Activated CD8-positive, alpha-beta memory T cell treated with anti-CD3 and anti-CD28 coated beads for 36 hours (primary cell): ENCODE data around the gene PZP. TPM values are rescaled to one million over a fixed set of nuclear protein-coding genes. Genes with fewer than 3 reads are reported as not detected.
"Not testable (repeated sequence)": the region's sequence is repeated elsewhere in the genome, so short reads cannot be mapped to it uniquely, and the experiment has no call there.

ENCODE experiments used
- CTCF ChIA-PET: fragments of 350-600 bp; sonication (Branson Sonifier 250); formaldehyde crosslinking; loops from one replicate; lab custom pipeline; 2021; ENCODE audit warnings: antibody characterized with exemption; lab: Charles Lee
- POLR2A ChIA-PET: fragments of 350-600 bp; sonication (Branson Sonifier 250); formaldehyde crosslinking; loops from one replicate; lab custom pipeline; 2021; ENCODE audit warnings: antibody characterized with exemption; lab: Charles Lee
- total RNA-seq, 2 experiments: library from RNA; stranded (reverse); gene quantifications; one replicate each; pipeline ENCODE4 v1.2.3, GENCODE V29; 2021

Gene PZP
- total RNA-seq, 2 experiments from 2014 or later = not detected

DNA sequence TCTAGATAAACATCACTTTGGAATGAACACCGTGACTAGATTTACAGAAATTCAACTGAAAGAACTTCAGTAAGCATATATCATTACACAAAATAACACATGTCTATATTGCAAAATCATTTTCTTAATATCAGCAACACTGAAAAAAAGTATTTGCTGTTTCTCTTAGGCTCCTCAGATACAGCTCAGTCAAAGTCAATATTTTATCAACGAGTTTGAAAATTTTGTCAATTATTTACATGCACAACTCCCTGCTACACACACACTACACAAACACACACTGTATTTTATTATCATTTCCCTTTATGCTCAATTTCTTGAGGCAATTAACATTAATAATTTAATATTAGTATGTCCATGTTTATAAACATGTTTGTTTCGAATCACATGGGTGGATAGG lies 3.8 kb downstream of the PZP start:
- CTCF ChIA-PET = no interaction called here
- POLR2A ChIA-PET = no interaction called here

DNA sequence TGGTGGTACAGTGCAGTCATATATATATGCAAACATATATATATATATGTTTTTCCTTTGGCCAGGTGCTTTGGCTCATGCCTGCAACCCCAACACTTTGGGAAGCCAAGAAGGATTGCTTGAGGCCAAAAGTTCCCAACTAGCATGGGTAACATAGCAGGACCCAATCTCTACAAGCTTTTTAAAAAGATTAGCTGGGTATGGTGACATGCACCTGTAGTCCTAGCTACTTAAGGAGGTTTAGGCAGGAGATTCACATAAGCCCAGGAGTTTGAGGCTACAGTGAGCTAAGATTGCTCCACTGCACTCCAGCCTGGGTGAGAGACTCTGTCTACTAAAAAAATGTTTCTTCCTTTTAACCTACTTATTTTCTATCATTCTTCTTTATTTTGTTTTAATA lies 10.2 kb downstream of the PZP start:
- POLR2A ChIA-PET = no interaction called here

DNA sequence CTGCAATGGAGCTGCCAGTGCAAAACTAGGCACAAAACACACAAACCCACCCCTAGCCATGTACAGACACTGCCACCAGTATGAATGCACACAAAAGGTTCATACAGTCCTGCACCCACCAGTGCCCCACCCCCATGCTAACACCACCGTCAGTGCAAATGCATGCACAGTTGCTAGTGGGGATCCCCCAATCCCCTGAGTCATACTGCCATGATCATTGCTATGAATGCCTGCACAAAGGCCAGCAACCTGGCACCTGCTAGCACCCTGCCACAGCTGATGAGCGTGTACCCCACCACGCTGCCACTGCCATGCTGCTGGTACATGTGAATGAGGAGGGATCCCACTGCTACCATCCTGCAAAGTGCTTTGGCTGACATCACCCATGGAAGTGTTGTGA lies 23.9 kb downstream of the PZP start:
- CTCF ChIA-PET = no interaction called here
- POLR2A ChIA-PET = no interaction called here

More for the DNA sequence above, 10.2 kb downstream of the PZP start:
- CTCF ChIA-PET = no interaction called here

DNA sequence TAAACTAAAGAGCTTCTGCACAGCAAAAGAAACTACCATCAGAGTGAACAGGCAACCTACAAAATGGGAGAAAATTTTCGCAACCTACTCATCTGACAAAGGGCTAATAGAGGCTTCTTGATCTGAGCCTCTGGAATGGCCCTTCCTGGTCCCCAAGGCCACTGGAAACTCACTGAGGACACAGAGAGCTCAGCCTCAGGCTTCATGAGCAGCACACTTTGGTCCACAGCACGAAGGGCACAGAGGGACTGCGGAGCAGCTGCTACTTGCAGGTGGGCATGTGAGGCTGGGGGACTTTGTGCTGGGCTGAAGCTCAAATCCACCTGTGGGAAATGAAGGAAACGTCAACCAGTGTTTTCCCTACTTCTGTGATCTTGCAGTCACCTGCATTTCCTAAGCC lies 27.4 kb downstream of the PZP start:
- ChIA-PET CTCF (no interaction called here), POLR2A (no interaction called here)

DNA sequence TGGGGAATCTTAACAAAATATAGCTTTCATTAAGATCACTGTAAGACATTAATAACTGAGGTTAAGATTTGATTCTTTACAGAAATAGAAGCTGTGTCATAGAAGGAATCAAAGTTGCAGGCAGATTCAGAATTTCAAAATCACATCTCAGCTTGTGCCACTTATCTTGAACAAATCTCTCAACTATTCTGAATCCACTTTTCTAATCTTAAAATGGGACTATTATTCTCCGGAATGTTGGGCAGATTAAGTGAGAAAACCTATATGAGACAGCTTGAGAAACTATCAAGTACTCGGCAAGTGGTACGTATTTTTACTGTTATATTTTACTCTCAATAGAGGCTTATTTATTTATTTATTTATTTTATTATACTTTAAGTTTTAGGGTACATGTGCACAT lies 28.4 kb downstream of the PZP start:
- ChIA-PET CTCF (no interaction called here), POLR2A (no interaction called here)

DNA sequence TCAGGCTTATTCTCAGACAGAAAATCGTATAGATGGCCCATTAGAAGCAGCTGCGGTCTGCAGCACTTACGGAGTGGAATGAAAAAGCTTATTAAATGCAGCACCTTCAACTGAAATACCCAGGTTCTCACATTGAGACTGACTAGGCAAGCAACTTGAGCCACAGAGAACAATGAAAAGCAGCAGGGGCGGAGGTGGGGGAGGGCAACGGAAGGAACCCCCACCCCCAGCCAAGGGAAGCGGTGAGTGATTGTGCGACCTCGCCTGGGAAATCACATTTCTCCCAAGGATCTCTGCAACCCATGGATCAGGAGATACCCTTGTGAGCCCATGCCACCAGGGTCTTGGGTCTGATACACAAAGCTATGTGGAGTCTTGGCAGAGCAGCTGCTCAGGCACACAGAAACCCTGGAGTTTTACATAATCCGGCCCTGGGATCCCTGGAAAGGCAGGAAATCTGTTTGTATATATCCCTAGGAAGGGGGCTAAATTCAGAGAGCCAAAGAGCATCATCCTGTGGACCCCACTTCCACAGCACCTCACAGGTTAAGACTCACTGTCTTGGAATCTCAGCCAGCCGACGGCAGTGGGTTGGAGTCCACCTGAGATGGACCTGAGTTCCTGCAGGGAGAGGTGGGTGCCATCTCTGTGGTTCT lies 38.1 kb downstream of the PZP start:
- CTCF ChIA-PET = no interaction called here

DNA sequence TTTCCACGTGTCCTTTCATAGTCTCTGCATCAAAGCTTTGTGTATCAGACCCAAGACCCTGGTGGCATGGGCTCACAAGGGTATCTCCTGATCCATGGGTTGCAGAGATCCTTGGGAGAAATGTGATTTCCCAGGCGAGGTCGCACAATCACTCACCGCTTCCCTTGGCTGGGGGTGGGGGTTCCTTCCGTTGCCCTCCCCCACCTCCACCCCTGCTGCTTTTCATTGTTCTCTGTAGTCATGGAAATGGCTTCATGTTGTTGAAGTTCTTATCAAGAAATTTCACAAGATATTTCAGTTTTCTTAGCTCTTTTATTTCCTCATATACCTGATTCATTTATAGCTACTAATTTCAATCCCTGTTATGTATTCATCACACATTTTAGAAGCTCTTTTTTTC lies 40.9 kb downstream of the PZP start:
- CTCF ChIA-PET, POLR2A ChIA-PET: not testable (repeated sequence)

More for the DNA sequence above, 38.1 kb downstream of the PZP start:
- POLR2A ChIA-PET = no interaction called here

DNA sequence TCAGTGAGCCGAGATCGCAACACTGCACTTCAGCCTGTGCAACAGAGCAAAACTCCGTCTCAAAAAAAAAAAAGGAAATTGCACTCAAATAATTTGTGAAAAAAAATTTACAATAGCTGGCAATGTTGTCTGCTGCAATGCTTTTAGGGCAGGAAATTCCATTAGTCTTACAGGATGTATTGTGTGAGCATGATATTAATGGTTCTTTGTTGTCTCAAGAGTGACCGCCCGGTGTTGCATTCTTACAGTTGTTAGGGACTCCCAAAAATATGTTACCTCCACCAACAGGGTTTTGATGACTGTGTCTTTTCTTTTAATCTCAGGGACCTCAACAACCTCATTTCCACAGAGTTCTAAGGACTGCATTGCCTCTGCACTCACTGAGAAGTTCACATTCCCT lies 44.8 kb downstream of the PZP start:
- CTCF ChIA-PET = interaction anchor here (0.7 kb wide), 1 partner anchor 815 kb away, joined by 3 read pairs; no protein-coding TSS in a partner anchor
- POLR2A ChIA-PET = no interaction called here

DNA sequence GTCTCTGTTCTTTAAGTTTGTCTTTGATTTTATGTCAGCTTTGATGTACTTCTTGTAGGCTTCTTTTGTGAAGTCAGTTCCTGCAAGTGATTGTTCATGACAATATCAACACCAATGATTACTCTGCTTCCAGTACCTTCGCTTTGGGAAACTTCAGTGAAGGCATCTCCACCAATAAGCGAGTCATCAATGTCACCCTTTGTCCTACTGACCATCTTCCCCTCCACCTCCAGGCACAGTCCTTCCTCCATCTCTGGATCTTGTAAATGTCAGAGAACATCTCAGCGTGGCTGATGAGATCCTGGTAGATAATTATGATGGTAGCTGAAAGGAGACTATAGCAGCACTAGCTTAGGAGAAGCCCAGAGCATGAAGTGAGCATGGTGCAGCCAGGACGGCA lies 52.1 kb downstream of the PZP start:
- CTCF ChIA-PET = no interaction called here
- POLR2A ChIA-PET = no interaction called here

DNA sequence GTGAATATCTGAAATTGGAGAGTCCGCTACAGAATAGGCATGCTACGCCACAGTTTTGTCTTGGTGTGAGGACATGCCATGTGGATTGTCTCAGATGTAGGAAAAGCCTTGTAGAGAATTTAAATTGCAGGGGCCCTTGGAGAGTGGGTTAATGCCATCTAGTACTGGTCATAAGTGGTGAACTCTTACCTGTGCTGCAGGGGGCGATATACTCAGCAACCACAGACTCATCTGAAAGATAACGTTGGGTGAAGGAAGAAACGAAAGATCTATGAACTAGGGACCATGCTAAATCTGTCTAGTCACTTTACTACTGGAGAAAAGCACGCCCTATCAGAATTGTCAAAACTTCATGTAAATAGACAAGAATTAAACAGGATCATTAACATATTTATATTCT lies 58.8 kb downstream of the PZP start:
- ChIA-PET CTCF (no interaction called here), POLR2A (no interaction called here)

DNA sequence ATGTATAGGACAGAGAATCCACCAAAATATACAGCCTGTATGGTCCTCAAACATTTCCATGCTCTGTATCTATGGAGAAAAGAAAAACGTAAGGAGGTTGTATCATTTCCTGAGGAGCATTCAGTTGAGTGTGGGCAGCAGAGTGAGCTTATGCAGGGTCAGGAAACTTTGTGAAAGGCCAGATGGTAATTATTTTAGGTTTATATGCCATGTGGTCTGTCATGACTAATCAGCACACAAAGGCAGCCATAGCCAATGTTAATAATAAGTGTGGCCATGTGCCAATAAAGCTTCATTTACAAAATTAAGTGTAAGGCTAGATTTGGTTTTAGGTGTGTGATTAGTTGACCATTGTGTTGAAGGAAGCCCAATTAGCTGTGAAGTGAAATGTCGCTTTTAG lies 59.3 kb downstream of the PZP start:
- POLR2A ChIA-PET = no interaction called here
- CTCF ChIA-PET = no interaction called here

DNA sequence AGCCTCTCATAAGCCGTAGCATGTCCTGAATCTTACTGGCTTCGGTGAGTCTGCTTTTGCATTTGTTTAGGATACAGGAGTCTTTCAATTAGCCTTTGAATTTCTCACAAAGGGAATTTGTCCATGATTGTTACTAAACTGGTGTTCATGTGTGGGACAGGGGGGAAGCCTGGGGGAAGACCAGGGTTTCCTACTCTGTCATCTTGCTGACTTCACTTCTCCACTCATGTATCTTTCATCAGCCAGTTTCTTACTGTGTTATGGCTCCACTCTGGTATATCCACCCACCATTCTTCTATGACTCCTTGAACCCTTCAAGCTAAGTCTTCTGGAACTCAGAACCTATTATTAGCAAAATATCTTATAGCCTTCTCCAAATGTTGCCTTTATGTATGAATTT lies 60.7 kb downstream of the PZP start:
- POLR2A ChIA-PET = no interaction called here

DNA sequence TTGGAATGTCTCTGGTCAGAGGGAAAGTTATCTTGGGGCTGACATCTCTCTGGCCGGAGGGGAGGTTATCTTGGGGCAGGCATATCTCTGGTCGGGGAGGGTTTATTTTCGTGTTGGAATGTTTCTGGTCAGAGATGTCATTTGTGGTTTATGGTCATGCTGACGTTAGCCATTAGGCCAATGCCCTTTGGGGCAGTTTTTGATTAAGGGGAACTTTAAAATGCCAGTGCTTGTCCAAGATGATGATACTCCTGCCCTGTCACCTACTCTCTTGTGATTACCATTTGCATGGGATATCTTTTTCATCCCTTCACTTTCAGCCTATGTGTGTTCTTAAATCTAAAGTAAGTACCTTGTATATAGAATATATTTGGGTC lies 63.5 kb downstream of the PZP start:
- POLR2A ChIA-PET = no interaction called here
- CTCF ChIA-PET = no interaction called here

More for the DNA sequence above, 60.7 kb downstream of the PZP start:
- CTCF ChIA-PET = no interaction called here

DNA sequence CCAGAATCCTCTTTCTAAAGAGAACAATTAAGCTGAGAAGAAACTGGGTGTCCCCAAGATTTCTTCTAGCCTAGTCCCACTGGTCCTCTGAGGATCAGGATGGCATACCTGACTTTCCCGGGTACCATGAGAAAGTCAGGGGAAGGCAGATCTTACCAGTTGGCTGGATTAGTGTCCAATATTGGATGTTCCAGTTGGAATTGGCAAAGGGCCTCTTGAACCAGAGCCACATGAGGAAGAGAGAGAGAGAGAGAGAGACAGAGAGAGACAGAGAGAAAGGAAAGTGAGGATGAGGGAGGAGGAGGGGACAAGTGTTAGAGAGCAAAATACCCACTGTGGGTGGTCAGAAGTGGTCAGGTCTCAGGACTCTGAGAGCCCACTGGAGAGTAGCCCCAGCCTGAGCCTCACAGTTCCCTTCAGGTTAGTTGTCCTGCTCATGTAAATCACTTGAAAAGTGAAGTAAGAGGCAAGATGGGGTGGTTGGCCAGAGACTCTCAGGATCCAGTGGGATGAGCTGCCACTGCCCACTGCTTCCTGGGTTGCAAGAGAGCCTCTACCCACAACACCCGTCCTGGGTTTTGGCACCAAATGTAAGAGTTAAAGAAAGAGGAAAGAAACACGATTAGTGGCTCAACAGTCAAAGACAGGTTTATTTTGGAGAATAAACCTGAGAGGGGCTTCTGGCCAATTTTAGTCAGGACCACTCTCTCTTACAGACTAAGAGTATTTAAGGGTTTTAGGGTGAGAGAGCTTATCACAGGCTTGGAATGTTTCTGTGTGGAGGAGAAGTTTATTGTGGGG lies 64.1 kb downstream of the PZP start:
- ChIA-PET CTCF (no interaction called here), POLR2A (no interaction called here)

DNA sequence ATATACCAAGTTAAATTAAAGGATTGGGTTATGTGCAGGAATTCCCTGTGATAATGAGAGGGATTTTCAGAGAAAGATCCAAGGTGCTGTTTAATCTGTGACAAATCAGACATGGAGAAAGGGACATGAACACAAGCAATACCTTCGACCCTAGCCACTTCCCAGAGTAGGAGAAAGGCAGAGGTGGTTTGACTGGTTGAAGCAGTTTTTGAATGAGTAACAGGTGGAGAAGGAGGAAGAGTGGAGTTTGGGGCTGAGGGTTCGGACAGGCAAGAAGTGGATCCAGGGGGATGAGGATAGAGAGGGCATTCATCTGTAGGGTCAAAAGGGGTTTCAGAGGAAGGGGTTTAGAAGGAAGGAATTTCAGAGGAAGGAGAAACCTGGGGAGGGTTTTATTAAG lies 65.1 kb downstream of the PZP start:
- ChIA-PET POLR2A (no interaction called here), CTCF (no interaction called here)

DNA sequence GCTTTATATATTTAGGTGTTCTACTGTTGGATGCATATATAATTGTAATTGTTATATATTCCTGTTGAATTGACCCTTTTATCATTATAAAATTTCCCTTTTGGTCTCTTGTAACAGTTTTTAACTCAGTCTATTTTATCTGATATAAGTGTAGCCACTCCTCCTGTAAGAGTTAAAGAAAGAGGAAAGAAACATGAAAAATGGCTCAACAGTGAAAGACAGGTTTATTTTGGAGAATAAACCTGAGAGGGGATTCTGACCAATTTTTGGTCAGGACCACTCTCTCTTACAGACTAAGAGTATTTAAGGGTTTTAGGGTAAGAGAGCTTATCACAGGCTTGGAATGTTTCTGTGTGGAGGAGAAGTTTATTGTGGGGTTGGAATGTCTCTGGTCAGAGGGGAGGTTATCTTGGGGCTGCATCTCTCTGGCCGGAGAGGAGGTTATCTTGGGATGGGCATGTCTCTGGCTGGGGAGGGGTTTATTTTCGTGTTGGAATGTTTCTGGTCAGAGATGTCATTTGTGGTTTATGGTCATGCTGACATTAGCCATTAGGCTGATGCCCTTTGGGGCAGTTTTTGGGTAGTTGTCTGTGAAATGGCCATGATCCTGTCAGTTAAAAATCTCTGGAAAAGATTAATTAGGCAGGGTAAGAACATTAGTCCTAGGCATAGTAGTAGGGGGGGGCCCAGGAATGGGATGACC lies 68.5 kb downstream of the PZP start:
- POLR2A ChIA-PET, CTCF ChIA-PET: not testable (repeated sequence)

DNA sequence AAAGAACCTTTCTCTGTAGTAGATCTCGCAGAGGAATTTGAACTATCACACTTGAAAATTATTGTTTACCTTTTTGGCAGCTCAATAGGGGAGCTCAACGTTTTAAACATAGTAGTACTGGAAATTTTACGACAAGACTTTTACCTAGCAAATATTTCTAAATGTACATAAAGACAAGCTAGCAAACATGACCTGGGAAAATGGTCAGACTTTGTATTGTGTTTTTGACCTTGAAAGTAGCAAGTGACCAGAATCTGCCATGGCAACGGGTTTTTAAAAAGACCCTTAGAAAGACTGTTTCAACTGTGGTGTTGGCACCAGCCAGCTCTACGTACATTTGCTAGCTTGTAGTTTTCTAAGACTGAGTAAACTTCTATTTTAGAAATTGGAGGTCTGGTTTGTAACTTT lies 72.3 kb downstream of the PZP start:
- CTCF ChIA-PET = no interaction called here
- POLR2A ChIA-PET = no interaction called here

DNA sequence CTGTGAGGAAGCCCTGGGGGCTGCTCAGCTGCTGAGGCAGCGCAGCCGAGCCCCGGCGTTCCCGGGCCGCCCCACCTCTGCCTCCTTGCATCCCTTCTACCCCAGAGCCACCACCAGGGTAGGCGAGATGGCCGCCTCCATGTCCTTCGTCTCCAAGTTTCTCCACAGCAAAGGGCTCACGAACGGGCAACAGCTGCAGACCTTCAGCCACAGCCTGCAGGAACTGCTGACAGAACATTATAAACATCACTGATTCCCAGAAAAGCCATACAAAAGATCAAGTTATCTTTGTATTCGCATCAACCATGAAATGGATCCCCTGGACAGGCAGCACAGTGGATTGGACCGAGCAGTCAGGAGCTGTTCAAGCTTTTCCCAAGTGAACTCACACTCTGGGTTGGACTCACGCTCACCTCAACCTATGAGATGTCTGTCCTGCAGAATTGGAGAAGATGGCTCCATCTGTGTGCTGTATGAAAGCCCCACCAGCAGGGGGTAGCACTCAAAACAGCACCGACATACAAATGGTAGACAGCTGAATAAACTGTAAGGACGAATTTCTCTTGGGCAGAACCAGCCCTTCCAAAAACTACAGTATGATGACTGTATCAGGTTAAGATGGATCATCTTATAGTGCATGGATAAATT lies 73.1 kb downstream of the PZP start:
- POLR2A ChIA-PET = no interaction called here

DNA sequence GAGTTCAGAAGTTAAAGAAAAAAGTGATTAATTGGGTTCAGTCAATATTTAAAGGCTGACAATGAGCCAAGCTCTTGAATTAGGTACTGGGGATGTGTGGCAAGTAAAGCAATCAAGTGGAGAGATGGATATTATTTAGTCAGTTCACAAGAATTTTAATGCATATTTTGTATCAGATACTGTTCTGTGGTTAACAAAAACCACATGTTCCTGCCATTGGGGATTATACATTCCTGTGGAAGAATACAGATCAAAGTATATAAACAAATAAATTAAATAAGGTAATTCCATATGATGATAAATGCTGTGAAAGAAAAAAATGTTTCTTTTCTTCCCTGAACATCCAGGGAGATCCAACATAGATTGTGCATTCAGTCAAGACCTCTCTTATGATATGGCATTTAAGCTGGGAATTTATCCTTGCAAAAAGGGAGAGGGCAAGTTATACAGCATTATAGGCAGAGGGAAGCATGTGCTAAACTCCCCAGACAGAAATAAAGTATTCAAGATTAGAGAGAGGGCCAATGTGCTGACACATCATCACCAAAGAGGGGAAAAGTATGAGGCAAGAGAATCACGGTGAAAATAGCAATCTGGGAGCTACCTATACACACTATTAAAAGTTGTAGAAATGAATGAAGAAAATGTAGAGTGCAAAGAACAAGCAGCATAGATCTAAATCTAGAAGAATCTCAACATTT lies 74.8 kb downstream of the PZP start:
- CTCF ChIA-PET = no interaction called here
- POLR2A ChIA-PET = no interaction called here

More for the DNA sequence above, 73.1 kb downstream of the PZP start:
- CTCF ChIA-PET = interaction anchor here (0.6 kb wide), 1 partner anchor 46 kb away, joined by 3 read pairs; no protein-coding TSS in a partner anchor
